GM23338 (cell line): ENCODE measurements around the gene TMEM245.

Experiments used
- CTCF ChIP-seq, 2 experiments: fragments of 200-600 bp in 1 of 2; sonication (generic) in 1 of 2; conservative IDR thresholded peaks; 2 replicates each; pipeline versions ENCODE4 v1.5.1 to v1.6.1; 2016 to 2017; ENCODE audit warnings: antibody characterized with exemption in 2 of 2, low read depth in 2 of 2, mild to moderate bottlenecking in 2 of 2, moderate library complexity in 1 of 2
- POLR2AphosphoS5 ChIP-seq: IDR thresholded peaks from 2 replicates; pipeline ENCODE4 v1.6.1; 2016; ENCODE audit warnings: antibody characterized with exemption, low read depth

DNA sequence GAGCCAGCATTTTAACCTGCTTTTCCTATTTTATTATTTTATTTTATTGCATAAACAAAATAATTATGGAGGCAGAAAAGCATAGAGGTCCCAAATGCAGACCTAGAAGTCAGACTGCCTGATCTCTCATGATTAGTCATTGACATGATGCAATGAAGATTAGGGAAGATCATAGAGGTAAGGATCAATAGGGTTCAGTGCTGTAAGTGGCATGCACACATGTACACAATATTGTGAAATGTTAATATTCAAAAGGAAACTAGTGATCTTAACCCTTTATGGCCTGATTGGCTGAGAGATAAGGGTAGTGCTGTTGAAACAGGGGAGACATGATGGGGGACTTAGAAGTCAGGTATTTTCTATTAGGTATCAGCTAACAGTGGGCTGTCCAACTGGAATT is 48.4 kb upstream of the TMEM245 start:
- no peak for TF ChIP-seq POLR2AphosphoS5
- no peak for TF ChIP-seq CTCF (conservative IDR thresholded peaks at IDR 0.05; ENCODE audit: low read depth in 2 of 2)
